Right lobe of liver (tissue), 6 donors: ENCODE measurements around the gene INO80E. TPM values are rescaled to one million over a fixed set of nuclear protein-coding genes. Genes with fewer than 3 reads are reported as not detected.
"Not testable (repeated sequence)": the region's sequence is repeated elsewhere in the genome, so short reads cannot be mapped to it uniquely, and the experiment has no call there.

Source experiments
- ATAC-seq, 4 donors: fragments of 200-7000 bp; cut with Tn5 transposase; one replicate each; pipeline ENCODE4 v1.9.1; 2020; ENCODE audit warnings: mild to moderate bottlenecking in 4 of 4, moderate library complexity in 4 of 4
- DNase-seq, 3 donors: peaks; one replicate each; pipeline ENCODE4 v3.0.0-alpha.2; 2020
- H3K27ac ChIP-seq, 3 donors: fragments of 200-600 bp; one replicate each; pipeline ENCODE4 v1.8.0; 2022
- H3K27me3 ChIP-seq, 2 donors: fragments of 200-600 bp; one replicate each; pipeline ENCODE4 v1.8.0; 2022
- H3K36me3 ChIP-seq, 4 donors: fragments of 200-600 bp; sonication (generic) in 1 of 4; one replicate each; pipeline versions ENCODE4 v1.5.1 to v1.8.0; 2017 to 2022; ENCODE audit warnings: control low read depth in 1 of 4
- H3K4me1 ChIP-seq, 4 donors: fragments of 200-600 bp; sonication (generic) in 1 of 4; one replicate each; pipeline versions ENCODE4 v1.5.1 to v1.8.0; 2017 to 2022; ENCODE audit warnings: control low read depth in 1 of 4
- H3K4me3 ChIP-seq, 3 donors: fragments of 200-600 bp; one replicate each; pipeline ENCODE4 v1.8.0; 2022
- H3K9me3 ChIP-seq, 4 donors: fragments of 200-600 bp; sonication (generic) in 1 of 4; one replicate each; pipeline versions ENCODE4 v1.5.1 to v1.8.0; 2017 to 2022; ENCODE audit warnings: control low read depth in 1 of 4
- CTCF ChIP-seq, 4 donors: fragments of 200-600 bp in 3 of 4; fragments of 450-650 bp in 1 of 4; IDR thresholded peaks; one replicate each; pipeline versions ENCODE4 v1.5.1 to v1.8.0; 2016 to 2022; ENCODE audit warnings: antibody characterized with exemption in 4 of 4, mild to moderate bottlenecking in 2 of 4
- POLR2A ChIP-seq: fragments of 450-650 bp; IDR thresholded peaks from one replicate; pipeline ENCODE4 v1.6.1; 2017; ENCODE audit warnings: antibody characterized with exemption, mild to moderate bottlenecking
- WGBS: methylation state at CpG from one replicate; pipeline ENCODE4 v1.1.6; 2018; ENCODE audit warnings: low coverage, low lambda C conversion rate; ENCODE audit not compliant: insufficient coverage; ENCODE audit errors: missing lambda C conversion rate; 5-methylcytosine and 5-hydroxymethylcytosine counted together
- intact Hi-C, 2 donors: fragments of 100-400 bp; cut with DNase I; formaldehyde crosslinking; loops; one replicate each; pipeline versions ENCODE4 v1.11.2 to v1.14.1; 2022
- total RNA-seq, 6 experiments: library from RNA; depleted of rRNA in 2 of 6; stranded (reverse); fragments of >200 nt in 2 of 6; fragmentation: NEBNext Ultra II Directional in 3 of 6; extraction: Animal tissue kit (Norgen Biotek cat#: 25700) in 3 of 6; gene quantifications; one replicate each; pipeline versions ENCODE4 v1.1.0 to v1.2.4, GENCODE V29; 2016 to 2023
- donor health status: DM: no; HTN: yes; CAD: no.
- donor health status: DM: no; HTN: no; CAD: no.
- donor health status: DM: no; HTN: no; CAD: no.
- donor health status: DM: no; HTN: yes; CAD: no.
- donor health status: DM: no; HTN: yes; CAD: no.

Gene INO80E
- total RNA-seq, 6 experiments from 2014 or later = 22.3 to 45.8 (median 33.2) TPM

- Histone ChIP-seq H3K9me3 (no peaks in the 10 kb centered on the region), H3K4me1 (peaks cover 0 to 16% (median 1%) of the 10 kb centered on the region in 4 donors), H3K36me3 (no peaks in the 10 kb centered on the region), H3K27me3 (no peaks in the 10 kb centered on the region), H3K4me3 (no peak overlapping the region), H3K27ac (no peak overlapping the region)
- DNase-seq (no peak), ATAC-seq (no peak)
- TF ChIP-seq CTCF (IDR thresholded peaks at IDR 0.05) (no peak), POLR2A (no peak)
- intact Hi-C loops = no loop called here
- 83% methylated on average over 4 of the region's 5 CpGs for WGBS
Measured at GRCh38 chr16:29958756-29959155, 37.3 kb upstream of the INO80E start.

- ATAC-seq = no peak
- H3K36me3 ChIP-seq = no peaks in the 10 kb centered on the region
- H3K27me3 ChIP-seq = no peaks in the 10 kb centered on the region
- no peak overlapping the region for H3K4me3 ChIP-seq
- intact Hi-C loops = no loop called here
- peaks cover 0 to 16% (median 1%) of the 10 kb centered on the region in 4 donors for H3K4me1 ChIP-seq
- no peak for TF ChIP-seq POLR2A
- TF ChIP-seq CTCF (IDR thresholded peaks at IDR 0.05) = no peak
- H3K9me3 ChIP-seq = no peaks in the 10 kb centered on the region
- no peak overlapping the region for H3K27ac ChIP-seq
- 84% methylated on average over 8 of the region's 9 CpGs for WGBS
- no peak for DNase-seq
Measured at GRCh38 chr16:29959293-29959692, 36.7 kb upstream of the INO80E start.

GRCh38 chr16:29959821-29960220 lies 36.2 kb upstream of the INO80E start:
- whole genome bisulfite sequencing = 74% methylated on average over 4 of the region's 4 CpGs
- ATAC-seq, DNase-seq, intact Hi-C loops, H3K27me3 ChIP-seq, H3K36me3 ChIP-seq, H3K27ac ChIP-seq, H3K9me3 ChIP-seq, H3K4me3 ChIP-seq: not testable (repeated sequence)
- H3K4me1 ChIP-seq = peaks cover 0 to 17% (median 1%) of the 10 kb centered on the region in 4 donors

GRCh38 chr16:29961127-29961478 lies 34.9 kb upstream of the INO80E start:
- WGBS = 70% methylated on average over 6 of the region's 10 CpGs
- Histone ChIP-seq H3K27me3 (no peaks in the 10 kb centered on the region), H3K4me1 (peaks cover 0 to 30% (median 4%) of the 10 kb centered on the region in 4 donors), H3K9me3 (no peaks in the 10 kb centered on the region), H3K4me3 (peak overlapping the region; percentile 72 to 79 (median 74)), H3K27ac (peak overlapping the region in 2 of 3 donors; percentile 83 to 90), H3K36me3 (no peaks in the 10 kb centered on the region)
- DNase-seq (no peak), ATAC-seq (no peak)
- intact Hi-C loops = no loop called here
- TF ChIP-seq POLR2A = no peak
- TF ChIP-seq CTCF (IDR thresholded peaks at IDR 0.05) = no peak

- peaks cover 0 to 33% (median 4%) of the 10 kb centered on the region in 4 donors for H3K4me1 ChIP-seq
- WGBS = 0% methylated on average over 14 of the region's 75 CpGs
- peak; percentile 90 to 97 (median 95) for ATAC-seq
- peak within 1 kb of the TSS; percentile 83 to 90 (median 83) for H3K27ac ChIP-seq
- H3K27me3 ChIP-seq = no peaks in the 10 kb centered on the region
- H3K4me3 ChIP-seq = peak within 1 kb of the TSS; percentile 72 to 79 (median 74)
- intact Hi-C loops = no loop called here
- TF ChIP-seq CTCF (IDR thresholded peaks at IDR 0.05) (peak; percentile 33 to 68 (median 35)), POLR2A (no peak)
- no peaks in the 10 kb centered on the region for H3K9me3 ChIP-seq
- DNase-seq = peak; percentile 90 to 92 (median 92)
- no peaks in the 10 kb centered on the region for H3K36me3 ChIP-seq
Measured at GRCh38 chr16:29961479-29962343, 34.3 kb upstream of the INO80E start, which contains the start of gene TMEM219. Gene TMEM219, plus strand, starts transcription at chr16:29962079. Its CDS starts 1,065 bp downstream, at chr16:29963144.
